ENCODE results near the gene PLN. TPM values are rescaled to one million over a fixed set of nuclear protein-coding genes. Genes with fewer than 3 reads are reported as not detected.

The PLN gene
- total RNA-seq, 3 donors from 2014 or later: 4.2 to 145 (median 19.5) TPM

DNA sequence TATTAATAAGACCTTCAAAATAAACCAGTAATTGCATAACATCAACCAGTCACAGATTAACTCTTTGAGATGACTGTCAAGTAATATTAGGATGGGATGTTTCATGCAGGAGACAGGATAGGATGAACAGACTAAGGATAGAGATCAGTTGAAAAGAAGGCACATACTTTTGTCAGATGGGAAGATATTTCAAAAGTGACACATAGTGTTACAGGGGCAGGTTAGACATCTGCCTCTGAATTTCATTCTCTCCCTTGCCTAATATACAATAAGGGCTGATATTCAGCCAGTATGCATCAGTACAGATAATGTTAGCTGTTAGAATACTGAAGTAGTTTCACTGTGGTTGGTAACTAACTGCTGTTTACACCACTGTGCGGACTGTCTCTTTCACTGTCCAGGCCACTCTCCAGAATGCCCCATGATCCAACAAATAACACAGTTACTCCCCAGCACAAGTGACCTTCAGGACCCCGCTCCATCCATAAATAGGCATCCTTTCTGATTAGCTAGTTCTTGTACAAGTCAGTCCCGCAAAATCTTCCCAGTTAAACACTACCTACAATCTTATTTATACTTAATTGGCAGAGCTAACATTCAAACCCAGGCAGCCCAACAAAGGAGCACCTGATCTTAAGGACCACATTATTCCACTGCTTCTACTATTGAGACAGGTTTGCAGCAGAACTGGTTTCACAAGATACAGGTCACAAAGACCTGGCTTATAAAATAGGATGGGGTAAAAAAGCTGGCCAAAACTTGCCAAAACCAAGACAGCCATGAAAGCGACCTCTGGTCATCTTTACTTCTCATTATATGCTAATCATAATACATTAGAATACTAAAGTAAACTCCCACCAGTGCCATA, 21.9 kb upstream of the PLN start:
- Histone ChIP-seq H3K36me3 (ENCODE audit: low read depth) (no peaks in the 10 kb centered on the region), H3K9me3 (no peaks in the 10 kb centered on the region), H3K4me1 (ENCODE audit: low read depth) (no peaks in the 10 kb centered on the region), H3K4me3 (no peak overlapping the region)
- ATAC-seq: no peak
- intact Hi-C loops (cut with DNase I, micrococcal nuclease): no loop called here
- no peak for DNase-seq
- TF ChIP-seq, protein P1, sequence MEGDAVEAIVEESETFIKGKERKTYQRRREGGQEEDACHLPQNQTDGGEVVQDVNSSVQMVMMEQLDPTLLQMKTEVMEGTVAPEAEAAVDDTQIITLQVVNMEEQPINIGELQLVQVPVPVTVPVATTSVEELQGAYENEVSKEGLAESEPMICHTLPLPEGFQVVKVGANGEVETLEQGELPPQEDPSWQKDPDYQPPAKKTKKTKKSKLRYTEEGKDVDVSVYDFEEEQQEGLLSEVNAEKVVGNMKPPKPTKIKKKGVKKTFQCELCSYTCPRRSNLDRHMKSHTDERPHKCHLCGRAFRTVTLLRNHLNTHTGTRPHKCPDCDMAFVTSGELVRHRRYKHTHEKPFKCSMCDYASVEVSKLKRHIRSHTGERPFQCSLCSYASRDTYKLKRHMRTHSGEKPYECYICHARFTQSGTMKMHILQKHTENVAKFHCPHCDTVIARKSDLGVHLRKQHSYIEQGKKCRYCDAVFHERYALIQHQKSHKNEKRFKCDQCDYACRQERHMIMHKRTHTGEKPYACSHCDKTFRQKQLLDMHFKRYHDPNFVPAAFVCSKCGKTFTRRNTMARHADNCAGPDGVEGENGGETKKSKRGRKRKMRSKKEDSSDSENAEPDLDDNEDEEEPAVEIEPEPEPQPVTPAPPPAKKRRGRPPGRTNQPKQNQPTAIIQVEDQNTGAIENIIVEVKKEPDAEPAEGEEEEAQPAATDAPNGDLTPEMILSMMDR (IDR thresholded peaks at IDR 0.05): no peak

DNA sequence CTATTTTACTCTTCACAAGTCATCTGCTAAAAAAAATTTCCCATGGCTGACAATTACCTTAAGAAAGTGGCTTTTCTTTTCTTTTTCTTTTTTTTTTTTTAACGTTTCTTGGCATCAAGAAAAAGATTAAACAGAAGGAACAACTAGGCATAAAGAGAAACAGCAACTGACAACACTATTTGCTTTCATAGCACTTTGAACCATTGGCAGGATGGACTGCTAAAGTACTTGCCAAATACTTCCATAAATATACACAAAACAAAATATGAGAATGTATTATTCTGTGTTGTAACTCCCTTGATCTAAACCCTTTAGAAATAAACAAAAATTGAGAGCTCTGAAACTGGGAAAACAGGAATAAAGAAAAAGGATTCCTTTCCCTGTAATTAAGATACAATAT, 20.0 kb upstream of the PLN start:
- H3K9me3 ChIP-seq: no peaks in the 10 kb centered on the region
- TF ChIP-seq, protein P1 (IDR thresholded peaks at IDR 0.05): no peak
- intact Hi-C loops (cut with DNase I, micrococcal nuclease): no loop called here
- DNase-seq (no peak), ATAC-seq (no peak)
- H3K4me1 ChIP-seq (ENCODE audit: low read depth): no peaks in the 10 kb centered on the region
- no peaks in the 10 kb centered on the region for H3K36me3 ChIP-seq (ENCODE audit: low read depth)
- H3K4me3 ChIP-seq: no peak overlapping the region

DNA sequence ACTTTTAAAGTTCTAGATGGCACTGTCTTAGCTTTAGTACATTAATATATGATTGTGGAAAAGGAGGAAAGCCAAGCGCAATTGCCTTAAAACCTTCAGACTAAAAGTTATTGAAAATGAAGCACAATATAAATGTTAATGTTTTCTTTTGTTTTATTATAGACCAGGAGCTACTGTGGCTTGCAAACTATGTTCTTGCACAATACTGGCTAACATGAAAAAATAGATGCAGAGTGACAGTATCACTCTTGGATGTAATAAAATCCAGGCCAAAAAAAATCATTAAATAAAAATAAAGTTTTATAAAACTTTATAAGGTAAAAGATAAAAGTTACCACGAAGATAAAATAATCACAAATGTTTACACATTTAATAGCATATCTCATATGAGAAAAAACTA, 18.3 kb upstream of the PLN start:
- intact Hi-C loops (cut with DNase I, micrococcal nuclease): no loop called here
- TF ChIP-seq, protein P1 (IDR thresholded peaks at IDR 0.05): no peak
- no peaks in the 10 kb centered on the region for H3K36me3 ChIP-seq (ENCODE audit: low read depth)
- H3K4me3 ChIP-seq: no peak overlapping the region
- ATAC-seq: no peak
- H3K4me1 ChIP-seq (ENCODE audit: low read depth): no peaks in the 10 kb centered on the region
- H3K9me3 ChIP-seq: no peaks in the 10 kb centered on the region
- DNase-seq: no peak

DNA sequence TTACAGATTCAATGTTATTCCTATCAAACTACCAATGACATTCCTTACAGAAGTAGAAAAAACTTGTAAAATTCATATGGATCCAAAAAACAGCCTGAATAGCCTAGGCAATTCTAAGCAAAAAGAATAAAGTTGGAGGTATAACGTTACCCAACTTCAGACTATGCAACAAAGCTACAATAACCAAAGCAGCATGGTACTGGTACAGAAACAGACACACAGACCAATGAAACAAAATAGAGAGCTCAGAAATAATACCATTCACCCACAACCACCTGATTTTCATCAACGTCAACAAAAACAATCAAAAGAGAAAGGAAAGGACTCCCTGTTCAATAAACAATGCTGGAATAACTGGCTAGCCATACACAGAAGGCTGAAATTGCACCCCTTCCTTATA, 17.2 kb upstream of the PLN start:
- Histone ChIP-seq H3K4me1 (ENCODE audit: low read depth) (no peaks in the 10 kb centered on the region), H3K4me3 (no peak overlapping the region), H3K36me3 (ENCODE audit: low read depth) (no peaks in the 10 kb centered on the region), H3K9me3 (no peaks in the 10 kb centered on the region)
- TF ChIP-seq, protein P1 (IDR thresholded peaks at IDR 0.05): no peak
- DNase-seq (no peak), ATAC-seq (no peak)
- intact Hi-C loops (cut with DNase I, micrococcal nuclease): no loop called here

DNA sequence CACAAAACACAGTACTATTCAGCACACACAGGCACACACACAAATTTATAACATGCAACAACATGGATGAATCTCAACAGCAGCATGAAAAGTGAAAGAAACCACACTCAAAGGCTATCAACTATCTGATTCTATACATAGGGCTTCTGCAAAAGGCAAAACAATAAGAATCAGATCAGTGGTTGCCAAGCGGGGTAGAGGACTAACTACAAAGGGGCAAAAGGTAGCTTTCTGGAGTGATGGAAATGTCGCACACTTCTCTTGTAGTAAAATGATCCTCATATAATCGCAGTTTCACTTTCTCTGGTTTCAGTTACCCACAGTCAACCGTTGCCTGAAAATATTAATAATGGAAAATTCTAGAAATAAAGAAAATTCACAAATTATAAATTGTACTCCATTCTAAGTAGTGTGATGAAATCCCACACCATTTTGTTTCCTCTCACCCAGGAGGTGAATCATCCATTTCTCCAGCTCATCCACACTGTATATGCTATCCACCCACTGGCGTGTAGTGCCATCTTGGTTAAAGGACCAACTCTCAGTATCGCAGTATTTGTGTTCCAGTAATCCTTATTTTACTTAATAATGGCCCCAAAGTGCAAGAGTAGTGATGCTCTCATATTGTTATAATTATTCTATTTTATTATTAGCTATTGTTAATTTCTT, 12.8 kb upstream of the PLN start:
- intact Hi-C loops (cut with DNase I, micrococcal nuclease): no loop called here
- no peak for ATAC-seq
- TF ChIP-seq, protein P1 (IDR thresholded peaks at IDR 0.05): no peak
- DNase-seq: no peak
- Histone ChIP-seq H3K4me1 (ENCODE audit: low read depth) (no peaks in the 10 kb centered on the region), H3K9me3 (no peaks in the 10 kb centered on the region), H3K36me3 (ENCODE audit: low read depth) (no peaks in the 10 kb centered on the region), H3K4me3 (no peak overlapping the region)

All from mucosa of descending colon (tissue), 3 donors.